Lower lobe of right lung (tissue), 2 donors: ENCODE results near the gene ZFYVE28. TPM values are rescaled to one million over a fixed set of nuclear protein-coding genes. Genes with fewer than 3 reads are reported as not detected.

Experiments
- ATAC-seq, 2 donors: fragments of 200-7000 bp; cut with Tn5 transposase; one replicate each; pipeline ENCODE4 v1.9.1; 2020 to 2022; ENCODE audit warnings: mild to moderate bottlenecking in 2 of 2, moderate library complexity in 2 of 2
- DNase-seq: peaks from one replicate; pipeline ENCODE4 v3.0.0-alpha.2; 2020
- H3K27ac ChIP-seq: fragments of 200-600 bp; one replicate; pipeline ENCODE4 v1.8.0; 2022
- H3K27me3 ChIP-seq: fragments of 200-600 bp; one replicate; pipeline ENCODE4 v1.8.0; 2022; ENCODE audit warnings: low read depth
- H3K36me3 ChIP-seq: fragments of 200-600 bp; one replicate; pipeline ENCODE4 v1.8.0; 2022; ENCODE audit warnings: mild to moderate bottlenecking
- H3K4me1 ChIP-seq: fragments of 200-600 bp; one replicate; pipeline ENCODE4 v1.8.0; 2022
- H3K4me3 ChIP-seq: fragments of 200-600 bp; one replicate; pipeline ENCODE4 v1.8.0; 2022; ENCODE audit warnings: mild to moderate bottlenecking
- H3K9me3 ChIP-seq: fragments of 200-600 bp; one replicate; pipeline ENCODE4 v1.8.0; 2022
- CTCF ChIP-seq: fragments of 200-600 bp; IDR thresholded peaks from one replicate; pipeline ENCODE4 v1.8.0; 2022; ENCODE audit warnings: antibody characterized with exemption, mild to moderate bottlenecking
- intact Hi-C: fragments of 100-400 bp; cut with DNase I; formaldehyde crosslinking; loops from one replicate; pipeline ENCODE4 v1.11.0; 2022
- total RNA-seq: library from RNA; stranded (reverse); fragmentation: NEBNext Ultra II Directional; extraction: Animal tissue kit (Norgen Biotek cat#: 25700); gene quantifications from one replicate; pipeline ENCODE4 v1.2.1, GENCODE V29; 2021
- donor health status: DM: no; HTN: yes; CAD: no; lungs with severe emphysema.

The ZFYVE28 gene
- total RNA-seq, 1 donor from 2014 or later, result 12.9 TPM

GRCh38 chr4:2357821-2358745, 60.4 kb downstream of the ZFYVE28 start:
- H3K27me3 ChIP-seq, result no peaks in the 10 kb centered on the region
- no peaks in the 10 kb centered on the region for H3K36me3 ChIP-seq
- H3K4me1 ChIP-seq, result peaks cover 4% of the 10 kb centered on the region
- no peak for ATAC-seq
- no peak overlapping the region for H3K4me3 ChIP-seq
- peak; percentile 28 for DNase-seq
- H3K9me3 ChIP-seq, result no peaks in the 10 kb centered on the region
- H3K27ac ChIP-seq, result no peak overlapping the region
- intact Hi-C loops, result no loop called here
- no peak for TF ChIP-seq CTCF

GRCh38 chr4:2356123-2357069, 62.0 kb downstream of the ZFYVE28 start:
- no peak for ATAC-seq
- H3K4me3 ChIP-seq, result no peak overlapping the region
- no peak for TF ChIP-seq CTCF
- intact Hi-C loops, result no loop called here
- no peak overlapping the region for H3K27ac ChIP-seq
- no peaks in the 10 kb centered on the region for H3K36me3 ChIP-seq
- H3K27me3 ChIP-seq, result no peaks in the 10 kb centered on the region
- DNase-seq, result peak; percentile 40
- H3K9me3 ChIP-seq, result no peaks in the 10 kb centered on the region
- no peaks in the 10 kb centered on the region for H3K4me1 ChIP-seq

GRCh38 chr4:2354760-2355159, 63.7 kb downstream of the ZFYVE28 start:
- no peak for ATAC-seq
- no peak for TF ChIP-seq CTCF
- Histone ChIP-seq H3K4me1 (no peaks in the 10 kb centered on the region), H3K4me3 (no peak overlapping the region), H3K9me3 (no peaks in the 10 kb centered on the region), H3K27ac (no peak overlapping the region), H3K36me3 (no peaks in the 10 kb centered on the region), H3K27me3 (no peaks in the 10 kb centered on the region)
- DNase-seq, result peak; percentile 43
- intact Hi-C loops, result no loop called here

- peak; percentile 25 for TF ChIP-seq CTCF
- H3K27me3 ChIP-seq, result no peaks in the 10 kb centered on the region
- DNase-seq (peak; percentile 28), ATAC-seq (no peak)
- H3K4me3 ChIP-seq, result no peak overlapping the region
- H3K36me3 ChIP-seq, result no peaks in the 10 kb centered on the region
- H3K4me1 ChIP-seq, result no peaks in the 10 kb centered on the region
- H3K9me3 ChIP-seq, result no peaks in the 10 kb centered on the region
- intact Hi-C loops, result no loop called here
- H3K27ac ChIP-seq, result no peak overlapping the region
Observed at GRCh38 chr4:2354118-2354517, 64.3 kb downstream of the ZFYVE28 start.

GRCh38 chr4:2353222-2354107, 65.0 kb downstream of the ZFYVE28 start:
- Histone ChIP-seq H3K36me3 (no peaks in the 10 kb centered on the region), H3K4me3 (no peak overlapping the region), H3K27ac (no peak overlapping the region), H3K9me3 (no peaks in the 10 kb centered on the region), H3K27me3 (no peaks in the 10 kb centered on the region), H3K4me1 (no peaks in the 10 kb centered on the region)
- peak; percentile 43 for DNase-seq
- ATAC-seq, result peak in 1 of 2 donors; percentile 31
- TF ChIP-seq CTCF, result no peak
- intact Hi-C loops, result no loop called here
